ENCODE measurements around the gene PPP1R3E.
"Not testable (repeated sequence)": the region's sequence is repeated elsewhere in the genome, so short reads cannot be mapped to it uniquely, and the experiment has no call there.

Gene PPP1R3E, protein sequence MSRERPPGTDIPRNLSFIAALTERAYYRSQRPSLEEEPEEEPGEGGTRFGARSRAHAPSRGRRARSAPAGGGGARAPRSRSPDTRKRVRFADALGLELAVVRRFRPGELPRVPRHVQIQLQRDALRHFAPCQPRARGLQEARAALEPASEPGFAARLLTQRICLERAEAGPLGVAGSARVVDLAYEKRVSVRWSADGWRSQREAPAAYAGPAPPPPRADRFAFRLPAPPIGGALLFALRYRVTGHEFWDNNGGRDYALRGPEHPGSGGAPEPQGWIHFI

DNA sequence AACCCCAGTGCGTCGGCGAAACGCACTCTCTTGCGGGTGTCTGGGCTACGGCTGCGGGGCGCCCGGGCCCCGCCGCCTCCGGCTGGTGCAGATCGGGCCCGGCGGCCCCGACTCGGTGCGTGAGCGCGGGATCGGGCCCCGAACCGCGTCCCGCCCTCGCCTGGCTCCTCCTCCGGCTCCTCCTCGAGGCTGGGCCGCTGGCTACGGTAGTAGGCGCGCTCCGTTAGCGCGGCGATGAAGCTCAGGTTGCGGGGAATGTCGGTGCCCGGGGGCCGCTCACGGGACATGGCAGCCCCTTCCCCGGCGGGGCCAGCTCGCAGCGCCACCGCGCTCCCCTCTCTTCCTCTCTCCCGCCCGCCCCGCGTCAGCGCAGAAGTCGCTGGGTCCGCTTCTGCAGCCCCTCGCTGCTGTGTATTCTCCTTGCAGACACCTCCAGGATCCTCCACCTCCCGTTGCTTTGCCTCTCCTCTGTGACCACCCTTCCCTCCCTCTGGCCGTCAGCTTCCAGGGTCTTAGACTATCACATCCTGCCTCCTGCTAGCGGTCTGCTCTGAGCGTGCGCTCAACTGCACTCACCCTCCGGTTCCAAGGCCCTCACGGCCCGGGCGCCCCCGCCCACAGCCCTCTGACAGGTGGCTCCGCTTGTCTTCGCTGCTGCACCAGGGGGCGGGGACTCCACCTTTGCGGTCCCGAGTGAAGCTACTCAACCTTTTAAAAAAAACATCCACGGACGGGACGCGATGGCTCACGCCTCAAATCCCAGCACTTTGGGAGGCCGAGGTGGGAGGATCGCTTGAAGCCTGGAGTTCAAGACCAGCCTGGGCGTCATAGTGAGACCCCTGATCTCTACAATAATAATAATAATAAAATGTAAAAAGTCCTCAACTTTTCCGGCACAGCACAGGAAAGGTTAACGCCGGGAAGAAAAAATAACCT, at the start of gene PPP1R3E:
Gene PPP1R3E (minus strand): TSS at position 570 of the 936 bp plus-strand sequence. CDS start 283 bp downstream, at position 287.
- DNase-seq = peak; percentile 78 to 89 (median 84)

DNA sequence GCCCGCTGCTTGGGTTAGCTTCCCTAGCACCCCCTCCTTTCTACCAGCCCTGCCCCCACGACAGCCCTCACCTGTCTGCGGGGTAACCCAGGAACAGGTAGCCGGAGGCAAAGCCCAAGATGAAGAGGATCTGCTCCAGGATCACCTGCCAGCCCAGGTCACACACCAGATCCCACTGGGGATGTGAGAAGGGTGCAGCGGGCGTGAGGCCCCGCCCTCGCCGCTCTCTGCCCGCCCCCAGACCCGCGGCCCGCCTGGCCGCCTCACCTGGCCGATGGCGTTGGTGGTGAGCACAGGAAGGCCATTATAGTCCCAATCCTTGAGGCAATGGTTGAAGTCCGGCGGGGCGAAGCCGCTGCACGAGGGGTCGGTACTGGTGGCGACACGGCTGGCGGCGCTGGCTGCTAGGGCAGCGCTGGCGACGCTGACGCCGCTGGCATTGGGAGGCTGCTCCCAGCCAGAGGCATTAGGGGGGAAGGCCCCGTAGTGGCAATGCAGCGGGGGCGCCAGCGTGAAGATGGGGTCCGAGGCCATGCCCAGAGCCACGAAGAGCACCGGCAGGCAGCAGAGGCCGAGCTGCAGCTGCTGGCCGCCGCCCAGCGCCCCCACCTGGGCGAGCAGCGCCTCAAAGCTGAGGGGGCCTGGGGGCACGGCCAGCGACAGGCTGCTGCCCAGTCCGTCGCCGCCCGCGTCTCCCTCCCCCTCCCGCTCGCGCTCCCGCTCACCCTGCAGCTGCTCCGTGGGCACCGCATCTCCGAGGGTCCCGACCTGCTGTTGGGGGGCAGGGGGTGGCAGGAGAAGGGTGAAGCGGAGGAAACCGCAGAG, 49.2 kb upstream of the PPP1R3E start:
- peak in 1 of 6 experiments; percentile 16 for DNase-seq

DNA sequence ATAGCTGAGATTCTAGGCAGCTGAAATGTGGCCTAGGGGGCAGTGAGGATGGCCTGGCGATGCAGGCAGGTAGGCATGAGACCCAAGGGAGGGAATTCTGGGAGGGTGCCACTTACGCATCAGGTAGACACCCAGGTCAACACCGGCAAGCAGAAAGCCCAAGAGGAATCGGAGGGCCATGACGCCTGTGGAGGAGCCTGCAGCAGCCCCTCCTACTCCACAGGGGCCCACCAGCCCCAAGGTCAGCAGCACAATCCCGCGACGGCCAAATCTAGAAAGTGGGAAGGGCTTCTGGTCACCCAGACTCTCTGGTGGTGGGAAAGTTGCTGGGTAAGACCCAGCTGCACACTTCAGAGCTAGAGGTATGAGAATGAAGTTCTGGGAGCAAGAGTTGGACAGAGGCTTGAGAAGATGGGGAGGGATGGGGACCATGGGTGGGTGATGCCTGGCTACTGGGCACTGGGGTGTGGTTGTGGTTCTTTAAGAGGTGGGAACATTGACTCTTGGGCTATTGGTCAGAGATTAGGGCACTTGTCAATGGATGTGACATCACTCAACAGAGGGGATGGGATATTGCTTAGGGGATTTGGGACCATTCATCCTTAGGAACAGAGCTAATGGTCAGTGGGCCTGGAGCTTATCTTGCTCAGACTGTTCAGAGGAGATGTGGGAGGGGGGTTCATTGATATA, 46.6 kb upstream of the PPP1R3E start:
- DNase-seq = no peak

DNA sequence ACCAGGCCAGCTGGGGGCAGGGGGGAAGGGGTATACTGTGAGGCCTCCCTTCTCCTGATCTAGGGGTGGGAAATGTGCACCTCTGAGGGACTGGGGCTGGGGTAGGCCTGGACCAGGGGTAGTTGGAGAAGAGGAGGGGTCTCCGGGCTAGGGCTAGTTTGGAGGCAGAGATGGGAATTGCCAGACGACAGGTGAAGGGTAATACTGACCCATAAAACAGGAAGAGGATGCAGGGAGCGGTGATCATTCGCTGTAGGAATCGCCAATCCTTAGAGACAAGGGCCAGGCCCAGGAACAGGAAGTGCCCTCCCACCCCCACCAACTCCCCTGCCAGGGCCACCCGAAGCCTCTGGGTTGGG, 45.6 kb upstream of the PPP1R3E start:
- no peak for DNase-seq

DNA sequence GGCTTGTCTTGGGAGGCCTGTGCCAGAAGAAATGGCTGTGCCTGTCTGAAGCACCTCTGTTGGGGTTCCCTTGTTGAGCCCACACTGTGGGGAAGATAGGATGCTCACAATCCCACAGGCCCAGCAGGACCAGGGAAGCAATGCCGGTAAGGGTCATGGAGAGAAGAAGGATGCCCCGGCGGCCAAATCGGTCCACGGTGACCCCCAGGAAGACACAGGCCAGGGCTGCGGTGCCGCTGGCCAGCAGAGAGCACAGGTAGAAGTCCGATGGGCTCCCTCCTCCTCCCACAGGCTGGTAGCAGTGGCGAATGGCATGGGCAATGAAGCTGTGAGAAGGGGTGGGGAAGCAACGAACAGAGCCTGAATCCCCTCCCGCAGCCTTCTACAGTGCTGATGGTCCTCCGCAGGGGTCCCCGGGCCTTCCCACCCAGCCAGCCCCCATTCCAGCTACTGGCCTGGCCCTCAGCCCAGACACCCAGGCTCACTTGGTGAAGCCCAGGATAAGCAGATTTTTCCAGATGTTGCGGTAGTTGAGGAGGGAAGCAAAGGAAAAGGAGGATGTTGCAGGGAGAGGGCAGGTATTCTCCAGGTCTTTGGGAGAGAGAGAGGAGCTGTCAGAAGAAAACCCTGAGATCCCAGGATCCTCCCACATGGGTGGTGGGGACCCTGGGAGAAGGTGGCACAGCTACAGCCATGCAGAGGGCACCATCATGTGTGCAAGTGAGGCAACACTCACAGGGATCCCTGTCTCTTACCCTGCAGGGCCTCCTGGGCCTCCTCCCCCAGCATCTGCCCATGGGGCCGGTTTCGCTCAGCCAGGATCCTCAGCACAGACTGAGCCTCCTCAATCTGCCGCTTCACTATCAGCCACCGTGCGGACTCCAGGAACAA, 45.0 kb upstream of the PPP1R3E start:
- no peak for DNase-seq

DNA sequence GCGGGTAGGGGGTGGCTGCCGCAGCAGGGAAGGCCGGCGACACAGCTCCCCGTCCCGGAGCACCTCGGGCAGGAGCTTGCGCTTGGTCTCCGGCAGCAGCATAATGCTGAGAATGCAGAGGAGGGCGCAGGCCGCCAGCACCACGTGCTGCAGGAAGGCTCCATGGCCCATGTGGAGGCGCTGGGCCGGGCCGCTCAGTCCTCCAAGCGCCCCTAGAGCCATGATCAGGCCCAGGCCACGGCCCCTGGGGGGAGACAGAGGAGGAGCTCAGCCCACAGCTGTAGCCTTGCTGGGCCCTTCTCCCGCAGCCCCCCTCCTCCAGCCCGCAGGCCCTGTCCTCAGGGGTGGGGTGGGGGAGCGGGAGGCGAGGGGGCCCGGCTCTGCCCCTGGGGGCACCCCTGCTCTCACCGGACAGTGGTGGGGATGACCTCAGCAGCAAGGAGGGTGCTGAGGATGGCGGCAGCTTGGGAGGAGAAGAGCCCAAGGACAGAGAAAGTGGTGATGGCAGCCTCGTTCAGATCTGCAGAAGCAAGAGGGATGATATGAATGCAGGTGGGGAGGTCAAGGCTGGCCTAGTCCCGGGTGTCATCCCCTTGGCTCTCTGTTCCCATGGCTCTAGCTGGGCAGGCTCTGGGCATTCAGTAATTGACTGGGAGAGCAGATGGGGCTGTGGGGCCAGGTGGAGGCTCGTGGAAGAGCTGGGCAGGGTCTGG, 44.2 kb upstream of the PPP1R3E start:
- no peak for DNase-seq

DNA sequence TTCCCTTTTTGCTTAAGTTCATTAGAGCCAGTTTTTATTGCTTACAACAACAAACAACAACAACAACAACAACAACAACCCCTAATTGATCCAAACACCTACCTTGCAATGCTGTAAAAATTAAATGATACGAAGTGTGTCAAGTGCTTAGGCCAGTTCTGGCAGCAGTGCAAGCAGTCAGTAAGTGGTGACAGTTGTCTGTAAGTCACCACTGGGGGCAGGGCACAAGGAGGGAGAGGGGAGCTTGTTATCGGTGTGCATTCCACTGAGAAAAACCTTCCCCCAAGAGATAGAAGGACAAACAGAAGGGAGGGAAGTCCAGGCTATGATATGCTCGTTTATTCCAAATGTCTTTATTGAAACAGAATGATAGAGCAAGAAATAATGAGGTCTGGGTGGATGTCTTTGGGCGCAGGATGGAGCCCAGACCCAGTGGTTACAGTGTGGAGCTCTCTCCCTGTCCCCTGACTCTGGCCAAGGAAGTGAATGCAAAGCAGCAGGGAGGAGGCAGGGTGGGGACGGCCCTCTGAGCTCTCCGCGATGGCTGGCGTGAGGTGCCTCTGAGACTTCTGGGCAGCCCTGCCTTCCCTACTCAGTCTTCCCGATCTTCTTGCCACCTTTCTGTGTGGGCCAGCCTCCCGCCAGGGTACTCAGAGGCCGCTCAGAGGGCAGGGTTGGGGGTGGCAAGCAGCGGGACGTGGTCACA, 43.5 kb upstream of the PPP1R3E start:
- no peak for DNase-seq

DNA sequence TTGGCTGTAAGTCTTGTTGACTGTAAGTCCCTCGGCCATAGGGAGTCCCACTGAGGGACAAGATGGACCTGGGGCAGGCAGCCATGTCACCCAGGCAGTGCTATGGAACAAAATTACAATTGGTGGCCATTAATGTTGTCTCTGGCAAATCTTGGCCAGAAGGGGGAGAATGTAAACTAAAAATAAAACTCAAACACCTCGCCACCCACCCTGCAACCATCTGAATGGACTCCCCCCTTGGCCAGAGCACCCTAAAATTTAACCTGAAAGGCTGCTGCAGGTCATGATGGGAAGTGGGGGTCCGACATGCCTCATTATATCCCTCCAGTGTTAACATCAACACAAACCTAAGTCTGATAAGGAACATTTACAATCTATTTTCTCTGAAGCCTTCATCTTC, 41.8 kb upstream of the PPP1R3E start:
- no peak for DNase-seq

DNA sequence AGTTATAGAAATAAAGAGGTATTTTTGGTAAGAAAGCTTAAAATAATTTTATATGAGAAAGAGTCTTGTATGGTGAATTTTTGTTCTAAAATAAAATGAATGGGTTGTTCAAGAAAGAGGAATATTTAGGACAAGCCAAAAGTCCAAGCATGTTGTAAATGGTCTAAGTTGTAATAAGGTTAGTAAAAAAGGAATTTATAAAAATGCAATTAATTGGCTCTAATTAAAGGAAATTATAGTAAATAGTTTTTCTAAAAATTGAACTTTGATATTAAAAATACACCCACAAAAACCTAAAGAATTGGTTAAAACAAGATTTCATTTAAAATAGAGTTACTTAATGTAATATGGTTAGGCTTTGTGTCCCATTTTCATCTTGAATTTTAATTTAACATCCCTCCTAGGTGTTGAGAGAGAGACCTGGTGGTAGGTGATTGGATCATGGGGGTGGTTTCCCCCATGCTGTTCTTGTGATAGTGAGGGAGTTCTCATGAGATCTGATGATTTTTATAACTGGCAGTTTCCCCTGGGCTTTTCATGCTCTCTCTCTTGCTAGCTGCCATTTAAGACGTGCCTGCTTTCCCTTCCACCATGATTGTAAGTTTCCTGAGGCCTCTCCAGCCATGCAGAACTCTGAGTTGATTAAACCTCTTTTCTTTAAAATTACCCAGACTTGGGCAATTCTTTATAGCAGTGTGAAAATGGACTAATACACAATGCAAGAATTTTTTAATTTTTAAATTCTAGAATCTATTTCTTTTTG, 37.0 kb upstream of the PPP1R3E start:
- no peak for DNase-seq

DNA sequence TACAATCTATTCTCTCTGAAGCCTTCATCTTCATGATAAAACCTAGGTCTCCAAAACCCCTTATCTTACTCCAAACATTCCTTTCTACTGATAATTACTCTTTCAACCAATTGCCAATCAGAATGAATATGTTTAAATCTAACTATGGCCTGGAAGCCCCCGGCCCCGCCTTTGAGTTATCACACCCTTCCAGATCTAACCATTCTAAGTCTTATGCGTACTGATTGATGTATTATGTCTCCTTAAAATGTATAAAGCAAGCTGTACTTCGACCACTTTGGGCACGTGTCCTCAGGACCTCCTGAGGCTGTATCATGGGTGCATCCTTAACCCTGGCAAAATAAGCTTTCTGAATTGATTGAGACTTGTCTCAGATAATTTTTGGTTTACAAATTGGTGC, 33.0 kb upstream of the PPP1R3E start:
- no peak for DNase-seq

DNA sequence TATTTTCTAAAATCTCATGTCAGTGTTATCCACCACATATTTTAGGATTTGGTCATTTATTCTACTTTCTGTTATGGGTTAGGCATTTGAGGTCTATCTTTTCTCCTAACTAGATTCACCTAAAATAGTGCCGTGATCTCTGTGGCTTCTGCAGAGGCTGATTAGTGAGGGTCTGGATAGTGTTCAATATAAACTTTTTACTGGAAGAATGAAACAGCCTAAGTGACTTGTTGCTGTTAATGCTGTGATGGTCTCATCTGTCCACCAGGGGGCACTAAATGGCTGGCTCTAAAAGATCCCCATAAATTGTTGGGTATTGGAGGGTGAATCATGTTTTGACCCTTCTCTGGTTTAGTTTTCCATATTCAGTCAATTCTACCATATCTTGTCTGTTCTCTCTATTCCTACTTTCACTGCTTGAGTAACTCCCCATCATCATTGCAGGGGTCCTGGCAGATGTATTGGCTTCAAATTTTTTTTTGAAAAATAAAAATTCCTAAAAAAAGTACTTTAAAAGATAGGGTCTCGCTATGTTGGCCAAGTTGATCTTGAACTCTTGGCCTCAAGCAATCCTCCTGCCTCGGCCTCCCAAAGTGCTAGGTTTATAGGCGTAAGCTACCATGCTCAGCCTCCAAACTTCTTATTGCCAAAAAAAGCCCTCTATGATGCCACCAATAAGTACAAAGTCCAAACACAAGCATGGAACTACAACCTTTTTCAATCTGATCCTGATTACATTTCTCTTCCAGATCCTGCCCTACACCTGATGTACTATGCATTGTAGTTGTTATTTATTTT, 25.5 kb upstream of the PPP1R3E start:
- DNase-seq = peak; percentile 6 to 66 (median 54)

DNA sequence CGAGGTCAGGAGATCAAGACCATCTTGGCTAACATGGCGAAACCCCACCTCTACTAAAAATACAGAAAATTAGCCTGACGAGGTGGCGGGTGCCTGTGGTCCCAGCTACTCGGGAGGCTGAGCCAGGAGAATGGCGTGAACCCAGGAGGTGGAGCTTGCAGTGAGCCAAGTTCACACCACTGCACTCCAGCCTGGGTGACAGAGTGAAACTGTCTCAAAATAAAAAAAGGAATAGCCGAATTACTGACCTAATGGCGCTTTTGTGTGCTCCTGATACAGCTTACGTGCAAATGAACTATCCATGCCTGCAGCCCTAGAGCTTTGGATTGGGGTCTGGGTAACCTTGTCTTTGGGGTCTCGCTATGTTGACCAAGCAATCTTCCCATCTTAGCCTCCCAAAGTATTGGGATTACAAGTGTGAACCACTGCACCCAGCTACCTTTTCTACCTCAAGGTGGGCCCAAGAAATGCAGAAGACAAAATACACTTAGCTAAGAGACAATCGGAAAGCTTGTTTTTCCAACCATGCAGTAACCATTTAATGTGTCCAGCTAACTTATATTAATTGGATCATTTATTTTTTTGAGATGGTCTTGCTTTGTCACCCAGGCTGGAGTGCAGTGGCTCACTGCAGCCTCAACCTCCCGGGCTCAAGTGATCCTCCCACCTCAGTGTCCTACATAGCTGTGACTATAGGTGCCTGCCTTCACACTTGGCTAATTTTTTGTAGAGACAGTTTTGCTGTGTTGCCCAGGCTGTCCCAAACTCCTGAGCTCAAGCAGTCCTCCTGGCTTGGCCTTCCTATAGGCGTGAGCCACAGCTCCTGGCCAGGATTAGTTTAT, 24.1 kb upstream of the PPP1R3E start:
- DNase-seq = no peak

DNA sequence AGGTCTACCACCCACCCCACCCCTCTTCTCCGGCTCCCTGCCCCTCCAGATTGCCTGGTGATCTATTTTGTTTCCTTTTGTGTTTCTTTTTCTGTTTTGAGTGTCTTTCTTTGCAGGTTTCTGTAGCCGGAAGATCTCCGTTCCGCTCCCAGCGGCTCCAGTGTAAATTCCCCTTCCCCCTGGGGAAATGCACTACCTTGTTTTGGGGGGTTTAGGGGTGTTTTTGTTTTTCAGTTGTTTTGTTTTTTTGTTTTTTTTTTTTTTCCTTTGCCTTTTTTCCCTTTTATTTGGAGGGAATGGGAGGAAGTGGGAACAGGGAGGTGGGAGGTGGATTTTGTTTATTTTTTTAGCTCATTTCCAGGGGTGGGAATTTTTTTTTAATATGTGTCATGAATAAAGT, 23.1 kb upstream of the PPP1R3E start:
- not testable (repeated sequence) for DNase-seq

DNA sequence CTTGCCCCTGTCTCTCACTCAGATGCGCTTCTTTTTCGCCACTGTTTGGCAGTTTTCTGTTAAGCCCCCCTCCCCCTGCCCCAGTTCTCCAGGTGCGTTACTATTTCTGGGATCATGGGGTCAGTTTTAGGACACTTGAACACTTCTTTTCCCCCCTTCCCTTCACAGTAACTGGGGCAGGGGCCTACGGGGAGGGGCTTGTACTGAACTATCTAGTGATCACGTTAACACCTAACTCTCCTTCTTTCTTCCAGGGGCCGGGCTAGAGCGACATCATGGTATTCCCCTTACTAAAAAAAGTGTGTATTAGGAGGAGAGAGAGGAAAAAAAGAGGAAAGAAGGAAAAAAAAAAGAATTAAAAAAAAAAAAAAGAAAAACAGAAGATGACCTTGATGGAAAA, 22.3 kb upstream of the PPP1R3E start:
- no peak for DNase-seq

DNA sequence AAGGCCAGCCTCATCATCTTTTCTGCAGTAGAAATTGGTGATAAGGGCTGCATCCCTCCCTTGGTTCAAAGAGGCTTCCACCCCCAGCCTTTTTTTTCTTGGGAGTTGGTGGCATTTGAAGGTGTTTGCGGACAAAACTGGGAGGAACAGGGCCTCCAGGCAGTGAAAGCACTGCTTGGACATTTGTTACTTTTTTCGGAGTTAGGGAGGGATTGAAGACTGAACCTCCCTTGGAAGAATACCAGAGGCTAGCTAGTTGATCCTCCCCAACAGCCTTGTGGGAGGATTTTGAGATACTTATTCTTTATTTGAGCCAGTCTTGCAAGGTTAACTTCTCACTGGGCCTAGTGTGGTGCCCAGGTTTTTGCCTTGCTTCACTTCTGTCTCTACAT, 21.8 kb upstream of the PPP1R3E start:
- no peak for DNase-seq

DNA sequence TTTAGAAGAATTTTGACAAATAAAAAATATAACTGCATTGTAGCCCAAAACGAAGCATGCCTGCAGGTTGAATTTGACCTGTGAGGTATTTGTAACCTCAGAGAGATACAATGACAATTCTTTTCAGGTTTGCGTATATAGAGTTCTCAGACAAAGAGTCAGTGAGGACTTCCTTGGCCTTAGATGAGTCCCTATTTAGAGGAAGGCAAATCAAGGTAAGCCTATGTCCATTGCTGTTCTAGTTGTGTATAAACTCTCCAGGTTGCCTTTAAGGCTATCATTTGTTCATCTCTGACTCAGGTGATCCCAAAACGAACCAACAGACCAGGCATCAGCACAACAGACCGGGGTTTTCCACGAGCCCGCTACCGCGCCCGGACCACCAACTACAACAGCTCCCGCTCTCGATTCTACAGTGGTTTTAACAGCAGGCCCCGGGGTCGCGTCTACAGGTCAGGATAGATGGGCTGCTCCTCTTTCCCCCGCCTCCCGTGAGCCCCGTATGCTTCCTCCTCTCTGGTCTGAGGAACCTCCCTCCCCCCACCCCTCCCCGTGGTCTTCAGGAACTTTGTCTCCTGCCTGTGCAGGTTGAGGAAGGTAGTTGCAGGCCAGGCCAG, 21.3 kb upstream of the PPP1R3E start:
- no peak for DNase-seq

Measured in stimulated activated naive CD4-positive, alpha-beta T cell (primary cell).